ENCODE data around the gene P2RY4.
"Not testable (repeated sequence)": the region's sequence is repeated elsewhere in the genome, so short reads cannot be mapped to it uniquely, and the experiment has no call there.

Gene P2RY4

DNA sequence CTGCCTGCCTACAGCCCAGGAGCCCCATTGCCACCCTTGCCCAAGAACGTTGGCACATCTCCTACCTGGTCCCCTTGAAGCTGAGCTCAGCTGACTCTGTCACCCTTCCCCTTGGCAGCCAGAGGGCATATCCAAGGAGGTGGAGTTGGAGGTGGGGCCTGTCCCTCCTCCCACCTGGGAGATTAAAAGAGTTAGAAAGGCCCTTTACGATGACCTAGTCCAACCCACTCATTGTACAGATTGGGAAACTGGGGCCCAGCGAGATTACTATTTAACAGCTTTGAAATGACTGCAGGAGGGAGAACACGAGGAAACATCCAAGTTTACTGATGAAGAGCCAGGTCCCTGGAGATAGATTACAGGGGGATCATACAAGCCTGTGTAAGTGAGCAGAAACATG, at the start of gene P2RY4:
Gene P2RY4, minus strand, starts transcription at position 101 of the 400 bp plus-strand sequence. CDS start 580 bp downstream, outside the sequence.
- no peak for DNase-seq (ENCODE audit: low read depth, low spot score)

DNA sequence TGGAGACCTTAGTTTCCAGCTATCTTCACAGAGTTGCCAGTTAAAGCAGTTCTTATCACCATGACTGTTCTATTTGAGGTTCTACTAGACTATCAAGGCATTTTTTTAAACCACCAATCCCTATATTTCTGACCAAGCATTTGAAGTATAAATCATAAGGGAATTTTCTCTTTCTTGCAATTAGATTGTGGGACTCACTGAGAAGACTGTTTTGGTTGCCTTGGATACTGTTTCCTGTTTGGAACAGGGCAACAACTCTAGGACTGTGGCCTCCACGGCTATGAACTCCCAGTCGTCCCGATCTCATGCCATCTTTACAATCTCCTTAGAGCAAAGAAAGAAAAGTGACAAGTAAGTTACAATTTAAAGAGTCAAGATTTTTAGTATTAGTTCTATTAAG, 41.7 kb upstream of the P2RY4 start:
- DNase-seq (ENCODE audit: low read depth, low spot score), result no peak

DNA sequence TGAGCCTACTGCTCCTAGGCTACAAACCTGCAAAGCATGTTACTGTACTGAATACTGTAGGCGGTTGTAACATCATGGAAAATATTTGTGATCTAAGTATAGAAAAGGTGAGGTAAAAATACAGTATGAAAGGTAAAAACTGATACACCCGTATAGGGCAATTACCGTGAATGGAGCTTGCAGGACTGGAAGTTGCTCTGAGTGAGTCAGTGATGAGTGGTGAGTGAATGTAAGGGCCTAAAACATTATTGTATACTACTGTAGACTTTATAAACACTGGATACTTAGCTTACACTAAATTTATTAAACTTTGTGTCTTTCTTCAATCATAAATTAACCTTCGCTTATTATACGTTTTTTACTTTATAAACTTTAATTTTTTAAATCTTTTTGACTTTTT, 33.6 kb upstream of the P2RY4 start:
- no peak for DNase-seq (ENCODE audit: low read depth, low spot score)

DNA sequence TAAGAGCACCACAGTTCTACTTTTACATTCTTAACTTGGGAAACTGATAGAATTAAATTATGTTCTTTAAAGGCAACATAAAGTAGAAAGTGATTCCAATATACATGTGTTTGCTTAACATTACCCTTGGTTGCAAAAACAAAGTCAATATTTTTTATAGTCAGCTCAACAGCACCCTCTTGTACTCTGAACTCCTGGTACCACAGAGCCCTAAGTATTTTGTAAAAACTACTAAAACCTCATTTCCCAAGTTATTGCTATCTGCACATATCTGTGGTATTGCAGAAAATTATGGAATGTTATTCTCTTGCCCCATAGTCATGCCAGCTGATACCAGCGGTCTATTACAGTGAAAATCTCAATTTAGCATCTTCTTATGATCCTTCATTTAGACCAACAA, 32.8 kb upstream of the P2RY4 start:
- no peak for DNase-seq (ENCODE audit: low read depth, low spot score)

DNA sequence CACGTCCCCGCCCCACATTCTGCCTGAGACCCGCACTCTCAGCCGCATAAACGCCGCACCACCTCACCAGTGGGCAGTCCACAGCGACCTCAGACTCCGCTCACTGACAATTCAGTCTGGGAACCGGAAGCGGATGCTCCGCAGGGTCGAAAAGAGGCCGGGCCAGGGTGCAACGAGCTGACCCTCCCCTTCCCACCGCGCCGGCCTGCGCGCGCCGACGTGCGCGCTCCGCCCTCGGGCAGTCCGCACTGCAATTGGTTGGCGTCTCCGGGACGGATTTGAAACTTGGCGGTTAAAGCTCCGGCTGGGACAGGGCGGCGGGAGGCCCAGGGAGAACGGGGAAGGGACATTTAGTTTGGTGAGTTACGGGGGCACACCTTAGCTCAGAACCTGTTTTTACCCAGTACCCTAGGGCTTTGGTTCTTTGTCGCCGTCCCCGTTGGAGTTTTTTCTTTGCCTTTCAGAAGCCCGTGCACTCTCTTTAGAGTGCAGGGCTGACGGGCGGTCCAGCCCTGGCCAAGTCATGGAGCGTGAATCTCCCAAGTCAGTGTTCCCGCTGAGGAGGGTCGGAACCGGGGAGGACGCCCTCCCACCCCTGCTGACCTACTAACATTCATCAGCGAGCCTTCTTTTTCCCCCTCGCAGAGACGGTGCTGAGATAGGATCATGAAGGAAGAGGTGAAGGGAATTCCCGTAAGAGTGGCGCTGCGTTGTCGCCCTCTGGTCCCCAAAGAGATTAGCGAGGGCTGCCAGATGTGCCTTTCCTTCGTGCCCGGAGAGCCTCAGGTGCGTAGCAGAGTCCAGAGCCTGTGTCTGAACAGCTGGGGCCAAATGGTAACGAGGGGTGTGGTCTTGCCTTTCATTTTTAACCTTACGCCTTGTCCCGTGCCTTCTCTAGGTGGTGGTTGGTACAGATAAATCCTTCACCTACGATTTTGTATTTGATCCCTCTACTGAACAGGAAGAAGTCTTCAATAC, 30.1 kb upstream of the P2RY4 start, which contains the start of the genes KIF4A and PDZD11:
Gene KIF4A, plus strand, starts transcription at position 312 of the 978 bp plus-strand sequence. Its CDS starts 355 bp downstream, at position 667.
Gene PDZD11, minus strand, starts transcription at position 135 of the 978 bp plus-strand sequence. CDS start 586 bp downstream, outside the sequence.
- DNase-seq (ENCODE audit: low read depth, low spot score), result peak; percentile 40

DNA sequence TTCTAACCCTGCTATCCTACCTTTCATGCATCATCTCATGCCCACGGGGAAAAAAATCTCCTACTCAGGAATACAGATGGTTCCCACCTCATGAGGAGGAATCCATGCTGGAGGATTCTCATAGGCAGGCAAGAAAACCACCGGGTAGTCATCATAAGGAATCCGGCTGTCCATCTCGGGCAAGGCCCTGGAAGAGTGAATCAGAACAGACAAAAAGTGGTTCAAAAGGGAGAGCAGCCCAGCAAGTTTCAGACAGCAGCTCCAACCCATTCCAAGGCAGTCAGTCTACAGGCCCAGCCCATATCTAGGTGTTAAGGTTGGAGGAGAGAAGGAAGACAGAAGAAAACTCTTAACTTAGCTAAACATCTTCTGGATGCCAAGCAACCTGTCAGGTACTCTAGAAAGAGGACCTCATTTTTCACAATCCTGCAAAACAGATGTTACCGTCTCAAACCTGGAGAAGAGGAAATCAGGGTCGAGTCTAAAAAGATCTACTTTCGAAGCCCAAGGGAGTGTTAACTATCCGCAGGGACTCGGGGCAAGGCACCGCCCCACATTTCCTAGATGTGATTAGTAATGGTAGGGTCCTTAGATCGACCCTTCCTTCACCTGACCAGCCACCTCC, 29.3 kb upstream of the P2RY4 start:
- no peak for DNase-seq (ENCODE audit: low read depth, low spot score)

DNA sequence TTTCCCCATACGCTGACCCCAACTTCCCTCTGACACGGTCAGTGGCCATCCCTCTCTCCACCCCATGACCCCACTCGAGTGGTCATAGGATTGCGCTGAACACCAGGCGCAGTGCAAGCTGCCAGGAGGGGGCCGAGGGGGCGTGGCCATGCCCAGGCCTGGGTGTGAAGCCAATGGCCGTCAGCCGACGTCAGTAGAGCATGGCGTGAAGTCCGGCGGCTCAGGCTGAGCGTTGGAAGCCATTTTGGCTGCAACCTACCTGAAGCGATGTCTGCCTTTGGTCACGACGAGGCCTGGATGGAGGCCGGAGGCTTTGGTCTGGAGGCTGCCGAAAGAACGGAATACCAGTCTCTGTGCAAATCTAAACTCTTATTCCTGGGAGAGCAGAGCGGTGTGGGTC, 21.9 kb upstream of the P2RY4 start, which contains the start of gene RAB41:
Gene RAB41, plus strand, starts transcription at position 222 of the 400 bp plus-strand sequence. Its CDS starts 46 bp downstream, at position 268.
- no peak for DNase-seq (ENCODE audit: low read depth, low spot score)

DNA sequence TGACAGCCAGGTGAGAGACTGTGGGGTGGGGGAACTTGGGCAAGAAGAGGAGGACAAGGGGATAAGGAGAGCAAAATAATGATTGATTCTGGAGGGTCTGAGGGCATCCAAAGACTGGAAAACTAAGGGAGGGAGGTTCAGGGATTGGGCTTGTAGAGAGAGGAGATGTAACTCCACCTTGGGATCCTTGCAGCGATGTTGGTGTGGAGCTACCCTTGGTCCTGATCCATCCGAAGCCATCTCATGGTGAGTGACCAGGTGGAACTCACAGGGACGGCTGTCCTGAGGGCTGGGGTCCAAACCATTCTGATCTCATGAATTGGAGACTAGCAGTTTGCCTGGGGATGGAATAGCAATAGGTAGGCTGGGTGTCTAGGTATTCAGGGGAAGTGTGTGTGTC, 20.6 kb upstream of the P2RY4 start:
- DNase-seq (ENCODE audit: low read depth, low spot score), result no peak

DNA sequence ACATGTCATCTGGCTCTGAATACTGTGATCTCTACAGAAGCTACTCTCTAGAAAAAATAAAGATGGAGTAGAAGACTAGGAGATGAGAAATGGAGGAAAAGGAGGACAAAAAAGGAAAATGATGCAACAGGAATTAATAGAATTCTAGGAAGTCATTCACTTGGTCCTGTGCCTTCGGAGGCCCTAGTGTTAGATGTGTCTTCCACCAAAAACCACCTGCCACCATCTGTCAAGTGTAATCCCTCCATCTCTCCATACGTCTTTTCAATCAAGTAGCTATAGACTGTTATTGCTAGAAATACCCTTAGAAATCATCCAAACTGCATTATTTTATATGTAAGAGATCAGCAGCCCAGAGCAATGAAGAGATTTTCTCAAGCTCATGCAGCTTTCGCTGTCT, 19.1 kb upstream of the P2RY4 start:
- DNase-seq (ENCODE audit: low read depth, low spot score), result no peak

DNA sequence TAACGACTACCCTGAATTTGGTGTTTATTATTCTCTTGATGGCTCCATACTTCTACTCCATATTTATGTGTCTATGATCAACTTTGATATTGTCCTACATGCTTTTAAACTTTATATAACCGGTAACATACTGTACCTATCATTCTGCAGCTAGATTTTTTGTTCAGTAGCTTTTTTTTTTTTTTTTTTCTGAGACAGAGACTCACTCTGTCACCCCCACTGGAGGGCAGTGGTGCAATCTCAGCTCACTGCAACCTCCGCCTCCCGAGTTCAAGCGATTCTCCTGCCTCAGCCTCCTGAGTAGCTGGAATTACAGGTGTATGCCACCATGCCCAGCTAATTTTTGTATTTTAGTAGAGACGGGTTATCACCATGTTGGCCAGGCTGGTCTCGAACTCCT, 14.0 kb upstream of the P2RY4 start:
- DNase-seq (ENCODE audit: low read depth, low spot score), result not testable (repeated sequence)

DNA sequence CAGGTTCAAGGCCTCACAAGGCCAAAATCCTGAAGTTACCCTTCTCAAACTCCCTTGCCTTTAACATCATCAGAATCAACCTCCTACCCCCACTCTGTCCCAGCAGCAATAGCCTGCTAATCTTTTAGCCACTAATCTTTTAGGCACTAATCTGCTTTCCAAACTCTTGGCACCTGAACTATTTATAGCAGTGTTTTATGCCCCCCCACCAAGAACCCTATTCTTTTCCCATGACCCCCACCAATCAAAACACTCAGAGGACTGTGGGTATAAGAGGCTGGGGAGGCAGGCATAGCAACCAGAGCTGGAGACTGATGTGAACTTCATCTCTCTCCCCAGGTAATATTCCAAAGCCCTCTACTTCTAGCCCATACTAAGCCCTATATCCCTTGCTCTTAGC, 8.0 kb upstream of the P2RY4 start, which contains the start of gene ARR3:
Gene ARR3, plus strand, starts transcription at position 301 of the 400 bp plus-strand sequence. CDS start 1,052 bp downstream, outside the sequence.
- no peak for DNase-seq (ENCODE audit: low read depth, low spot score)

DNA sequence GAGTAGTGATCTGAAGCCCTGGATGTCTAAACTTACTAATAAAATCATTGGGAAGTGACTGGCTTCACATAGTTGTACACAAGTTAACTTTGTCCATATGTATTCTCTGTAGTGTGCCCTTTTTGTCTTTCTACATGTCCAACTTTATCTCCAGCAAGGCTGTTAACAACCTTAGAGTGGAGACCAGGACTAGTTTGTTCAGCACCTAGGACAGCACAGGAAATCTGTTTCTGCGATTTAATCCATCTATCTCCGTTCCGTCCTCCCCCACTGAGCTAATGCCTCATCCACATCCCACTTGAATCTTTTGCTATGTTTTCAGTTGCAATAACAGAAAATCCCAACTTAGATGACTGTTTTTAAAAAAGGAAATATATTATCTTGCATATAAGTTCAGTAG, 4.8 kb upstream of the P2RY4 start:
- no peak for DNase-seq (ENCODE audit: low read depth, low spot score)

DNA sequence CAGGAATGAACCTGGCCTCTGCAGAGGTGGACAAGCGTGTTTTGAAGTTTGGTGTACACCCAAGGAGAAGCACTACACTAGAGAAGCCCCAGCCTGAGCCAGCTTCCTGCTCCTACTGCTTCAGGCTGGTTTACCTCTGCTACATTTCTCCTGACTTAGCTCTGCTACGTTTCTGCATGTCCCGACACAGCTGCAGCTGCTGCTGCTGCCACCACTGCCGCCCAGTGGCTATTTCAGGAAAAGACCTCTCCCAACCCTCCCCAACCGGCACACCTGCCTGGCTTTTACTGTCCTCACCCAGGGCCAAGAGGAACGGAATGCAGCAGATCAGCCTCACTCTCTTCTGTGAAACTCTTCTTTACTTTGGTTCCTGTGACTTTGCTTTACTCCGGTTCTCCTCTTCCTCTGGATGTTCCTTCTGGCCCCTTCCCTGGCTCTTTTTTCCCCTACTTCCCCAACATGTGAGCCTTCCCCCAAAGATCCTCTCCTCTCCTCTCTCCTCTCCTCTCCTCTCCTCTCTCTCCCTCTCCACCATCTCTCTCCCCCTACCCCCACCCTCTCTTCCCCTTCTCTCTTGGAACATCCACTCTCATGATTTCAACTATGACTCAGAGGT, 3.1 kb upstream of the P2RY4 start:
- DNase-seq (ENCODE audit: low read depth, low spot score), result no peak

DNA sequence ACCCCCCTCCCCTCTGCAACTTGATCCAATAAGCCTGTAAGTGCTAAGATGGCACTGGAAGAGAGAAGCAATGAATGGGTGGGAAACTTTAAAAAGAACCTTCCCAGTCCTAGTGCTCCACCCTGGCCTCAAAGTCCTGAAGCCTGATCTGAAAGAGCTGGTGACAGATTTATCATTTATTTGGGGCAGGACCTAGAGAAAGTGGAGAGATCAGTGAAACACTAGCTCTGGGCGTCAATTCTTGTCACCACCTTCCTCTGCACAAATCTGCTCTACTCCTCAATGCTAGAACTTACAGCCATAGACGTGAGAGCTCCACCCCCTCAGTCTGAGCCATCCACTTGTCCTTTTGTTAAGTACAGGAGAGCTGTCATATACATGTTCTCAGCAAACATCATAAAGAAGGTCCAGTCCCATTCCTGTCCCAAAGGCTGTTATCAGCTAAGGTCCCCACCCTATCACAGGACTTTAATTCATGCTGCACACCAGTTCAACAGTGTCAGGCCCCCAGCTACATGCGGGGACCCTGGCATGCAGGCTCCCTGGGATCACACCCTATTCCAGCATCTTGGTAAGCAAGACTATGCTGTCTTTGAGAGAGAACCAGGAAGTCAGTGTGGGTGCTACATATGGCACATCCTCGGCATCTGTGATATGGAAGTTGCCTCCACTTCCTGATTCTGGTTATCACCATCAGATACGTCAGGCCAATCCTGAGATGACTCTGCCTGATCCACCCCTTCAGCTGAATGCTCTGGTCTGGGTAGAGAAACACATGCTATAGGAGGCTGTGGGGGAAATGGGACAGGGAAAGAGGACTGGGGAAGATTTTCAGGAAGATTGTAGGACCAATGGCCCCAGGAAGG, 2.3 kb downstream of the P2RY4 start:
- no peak for DNase-seq (ENCODE audit: low read depth, low spot score)

DNA sequence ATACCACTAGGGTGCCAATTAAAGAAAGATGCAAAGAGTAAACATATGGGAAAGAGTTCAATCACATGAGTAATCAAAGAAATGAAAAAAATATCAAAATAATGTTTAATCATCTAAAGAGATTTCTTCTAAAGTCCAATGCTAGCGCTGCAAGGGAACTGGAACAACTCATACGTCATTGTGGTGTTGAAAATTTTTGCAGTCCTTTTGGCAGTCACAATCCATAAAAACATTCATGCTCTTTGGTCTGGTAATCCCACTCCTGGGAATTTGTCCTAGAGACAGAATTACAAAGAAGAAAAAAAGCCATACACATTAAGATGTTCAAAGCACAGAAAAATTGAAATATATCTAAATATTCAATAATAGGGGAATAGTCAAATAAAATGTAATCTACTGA, 4.6 kb downstream of the P2RY4 start:
- no peak for DNase-seq (ENCODE audit: low read depth, low spot score)

DNA sequence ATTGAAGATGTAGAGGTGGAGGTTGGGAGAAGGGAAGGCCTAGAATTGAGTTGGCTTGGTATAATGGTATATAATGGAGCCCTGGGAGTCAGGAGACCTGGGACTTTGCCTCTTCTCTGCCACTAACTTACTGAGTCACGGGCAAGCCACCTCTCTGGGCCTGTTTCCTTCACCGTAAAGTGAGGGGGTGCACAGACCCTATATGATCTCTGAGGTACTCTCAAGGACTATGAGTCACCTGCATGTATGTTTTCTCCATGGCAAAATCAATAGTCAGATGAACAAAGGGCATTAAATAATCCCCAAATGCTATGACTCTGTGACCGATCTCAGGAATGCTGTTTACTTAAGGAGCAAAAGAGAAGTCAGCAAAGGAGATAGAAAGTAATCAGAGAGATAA, 5.1 kb downstream of the P2RY4 start:
- no peak for DNase-seq (ENCODE audit: low read depth, low spot score)

DNA sequence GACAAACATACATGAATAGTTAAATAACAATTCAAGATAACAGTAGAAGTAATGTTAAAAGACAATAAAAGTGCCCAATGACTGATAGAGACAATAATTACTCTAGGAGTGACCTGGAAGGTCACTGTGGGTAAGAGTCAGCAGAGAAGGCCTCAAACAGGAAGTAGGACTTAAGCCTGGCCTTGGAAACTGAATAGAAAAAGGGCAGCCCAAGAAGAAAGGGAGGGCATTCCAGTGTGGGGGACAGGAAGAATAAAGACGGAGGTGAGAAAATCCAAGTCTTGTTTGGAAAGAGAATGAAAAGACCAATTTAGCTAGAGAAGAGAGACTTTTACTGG, 6.0 kb downstream of the P2RY4 start:
- DNase-seq (ENCODE audit: low read depth, low spot score), result no peak

DNA sequence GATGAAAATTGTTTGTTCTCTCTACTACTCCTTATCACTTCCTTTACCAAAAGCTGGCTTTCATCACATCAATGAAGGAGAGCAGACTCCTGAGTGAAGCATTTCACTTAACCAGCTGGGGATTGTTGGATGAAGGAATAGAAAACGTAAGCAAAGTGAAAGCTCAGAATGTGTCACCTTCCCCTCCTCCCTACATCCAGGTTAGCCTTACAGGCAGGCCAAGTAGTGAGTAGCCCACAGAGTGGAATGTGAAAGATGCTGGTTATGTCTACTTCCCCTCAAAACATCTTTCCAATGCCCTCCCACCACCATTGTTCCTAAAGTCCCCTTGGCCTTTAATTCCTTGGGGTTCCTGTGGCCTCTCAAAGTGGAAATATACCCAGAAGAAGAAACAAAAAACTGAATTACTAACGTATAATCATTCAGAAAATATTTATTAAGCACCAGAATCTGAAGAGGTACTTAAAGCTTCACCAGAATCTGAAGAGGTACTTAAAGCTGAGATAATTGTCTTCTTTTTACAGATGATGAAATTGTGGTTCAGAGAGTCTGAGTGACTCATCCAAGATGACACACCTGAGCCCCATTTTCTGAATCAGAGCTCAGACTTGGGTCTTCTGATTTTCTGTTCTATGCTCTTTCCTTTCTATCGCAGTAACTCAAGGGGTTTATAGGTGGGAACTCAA, 6.5 kb downstream of the P2RY4 start:
- no peak for DNase-seq (ENCODE audit: low read depth, low spot score)

DNA sequence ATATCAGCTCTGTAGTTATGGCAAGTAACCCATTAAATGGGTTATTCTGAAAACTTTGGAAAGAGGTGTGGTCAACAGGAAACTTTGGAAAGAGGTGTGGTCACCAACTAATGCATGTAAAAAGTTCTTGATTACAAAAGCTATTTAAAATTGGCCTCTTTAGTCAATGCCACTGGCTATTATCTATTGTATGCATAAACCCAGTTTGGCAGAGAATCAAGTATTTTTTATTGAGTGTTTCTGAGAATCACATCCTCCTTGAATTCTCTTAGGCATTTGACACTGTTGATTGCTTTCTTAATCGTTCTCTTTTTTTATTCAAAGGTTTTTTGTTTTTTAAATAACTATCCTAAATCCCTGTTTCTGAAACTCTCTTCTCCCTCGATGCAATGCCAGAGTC, 7.5 kb downstream of the P2RY4 start:
- no peak for DNase-seq (ENCODE audit: low read depth, low spot score)

DNA sequence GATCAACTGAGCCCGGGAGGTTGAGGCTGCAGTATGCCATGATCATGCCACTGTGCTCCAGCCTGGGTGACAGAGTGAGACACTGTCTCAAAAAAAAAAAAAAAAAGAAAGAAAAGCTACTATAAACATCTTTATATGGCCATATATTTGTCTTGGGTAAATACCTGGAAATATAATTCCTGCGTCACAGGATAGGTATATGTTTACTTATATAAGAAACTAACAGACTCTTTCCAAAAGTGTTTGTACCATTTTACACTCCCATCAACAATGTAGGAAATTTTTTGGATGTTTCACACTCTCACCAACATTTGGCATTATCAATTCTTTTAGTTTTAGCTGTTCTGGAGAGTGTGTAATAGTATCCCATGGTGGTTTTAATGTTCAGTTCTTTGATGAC, 12.8 kb downstream of the P2RY4 start:
- DNase-seq (ENCODE audit: low read depth, low spot score), result no peak

DNA sequence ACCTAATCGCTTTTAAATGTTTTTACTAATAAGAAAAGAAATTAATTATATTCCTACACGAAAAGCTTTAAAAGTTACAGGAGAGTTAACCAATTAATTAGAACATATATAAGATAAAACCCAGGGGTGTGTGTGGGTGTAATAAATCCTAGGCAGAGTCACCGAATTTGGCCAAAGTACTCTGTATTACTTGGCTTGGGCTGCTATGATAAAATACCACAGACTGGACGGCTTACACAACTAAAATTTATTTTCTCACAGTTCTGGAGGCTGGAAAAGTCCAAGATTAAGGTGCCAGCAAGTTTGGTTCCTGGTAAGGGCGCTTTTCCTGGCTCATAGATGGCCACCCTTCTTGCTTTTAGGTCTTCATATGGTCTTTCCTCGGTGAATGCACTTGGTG, 15.1 kb downstream of the P2RY4 start:
- no peak for DNase-seq (ENCODE audit: low read depth, low spot score)

Data from smooth muscle cell of the brain vasculature (primary cell).